KMS-11 (cell line): ENCODE results near the gene KCTD11.

Source experiments
- H2AFZ ChIP-seq: fragments of 200-600 bp; sonication (generic); 2 replicates; pipeline ENCODE4 v1.6.1; 2016; ENCODE audit warnings: antibody characterized with exemption, mixed run types, low read depth
- H3K27ac ChIP-seq: fragments of 200-600 bp; sonication (generic); 2 replicates; pipeline ENCODE4 v1.6.1; 2016; ENCODE audit warnings: mild to moderate bottlenecking, mixed run types
- H3K27me3 ChIP-seq: fragments of 200-600 bp; sonication (generic); 2 replicates; pipeline ENCODE4 v1.6.1; 2017; ENCODE audit warnings: mild to moderate bottlenecking, low read depth, mixed run types, moderate library complexity; ENCODE audit not compliant: insufficient read depth
- H3K36me3 ChIP-seq: fragments of 200-600 bp; sonication (generic); 2 replicates; pipeline ENCODE4 v1.6.1; 2017; ENCODE audit warnings: mild to moderate bottlenecking, mixed run types; ENCODE audit not compliant: insufficient read depth
- H3K4me1 ChIP-seq: fragments of 200-600 bp; sonication (generic); 2 replicates; pipeline ENCODE4 v1.6.1; 2016; ENCODE audit warnings: mild to moderate bottlenecking, low read depth, mixed run types; ENCODE audit not compliant: poor library complexity, severe bottlenecking
- H3K4me2 ChIP-seq: fragments of 200-600 bp; sonication (generic); 2 replicates; pipeline ENCODE4 v1.7.0; 2016; ENCODE audit warnings: mild to moderate bottlenecking, mixed run types
- H3K4me3 ChIP-seq: fragments of 200-600 bp; sonication (generic); IDR thresholded peaks from 2 replicates; pipeline ENCODE4 v1.6.1; 2017; ENCODE audit warnings: low read depth, low read length, mixed read lengths; ENCODE audit not compliant: insufficient read depth
- H3K79me2 ChIP-seq: fragments of 200-600 bp; sonication (generic); 2 replicates; pipeline ENCODE4 v1.6.1; 2016; ENCODE audit warnings: low read depth, mixed run types; ENCODE audit not compliant: insufficient read depth
- H3K9ac ChIP-seq: fragments of 200-600 bp; sonication (generic); 2 replicates; pipeline ENCODE4 v1.6.1; 2016; ENCODE audit warnings: mild to moderate bottlenecking, mixed run types
- H4K20me1 ChIP-seq: fragments of 200-600 bp; sonication (generic); 2 replicates; pipeline ENCODE4 v1.6.1; 2016; ENCODE audit warnings: mild to moderate bottlenecking, mixed run types; ENCODE audit not compliant: insufficient read depth
- TF ChIP-seq, protein P1 (sequence below): fragments of 200-600 bp; sonication (generic); conservative IDR thresholded peaks from 2 replicates; pipeline ENCODE4 v1.6.1; 2017; ENCODE audit warnings: low read depth, mild to moderate bottlenecking, antibody characterized with exemption, low read length, moderate library complexity, mixed read lengths

KCTD11 gene

DNA sequence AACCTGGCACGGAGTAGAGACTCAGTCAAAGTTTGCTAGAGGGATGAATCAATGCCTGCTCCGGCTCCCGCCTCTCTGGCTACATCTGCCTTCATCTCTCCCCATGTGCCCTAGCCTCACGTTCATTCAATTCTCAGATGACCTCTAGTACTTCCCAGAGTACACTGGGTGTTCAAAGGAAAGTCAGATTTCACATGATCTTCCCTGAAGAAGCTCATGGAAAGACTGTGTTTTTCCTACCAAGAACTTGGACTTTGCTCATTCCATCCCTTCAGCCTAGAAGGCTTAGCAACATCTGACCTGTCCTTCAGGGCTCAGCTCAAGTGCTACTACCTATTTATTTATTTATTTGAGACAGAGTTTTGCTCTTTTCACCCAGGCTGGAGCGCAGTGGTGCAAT, 17.9 kb downstream of the KCTD11 start:
- Histone ChIP-seq H4K20me1 (no peaks in the 10 kb centered on the region), H3K4me1 (no peaks in the 10 kb centered on the region), H3K79me2 (no peaks in the 10 kb centered on the region), H3K36me3 (no peaks in the 10 kb centered on the region), H2AFZ (no peak overlapping the region), H3K4me2 (no peak overlapping the region), H3K4me3 (no peak overlapping the region), H3K27me3 (no peaks in the 10 kb centered on the region), H3K27ac (no peak overlapping the region), H3K9ac (no peak overlapping the region)
- TF ChIP-seq, protein P1, sequence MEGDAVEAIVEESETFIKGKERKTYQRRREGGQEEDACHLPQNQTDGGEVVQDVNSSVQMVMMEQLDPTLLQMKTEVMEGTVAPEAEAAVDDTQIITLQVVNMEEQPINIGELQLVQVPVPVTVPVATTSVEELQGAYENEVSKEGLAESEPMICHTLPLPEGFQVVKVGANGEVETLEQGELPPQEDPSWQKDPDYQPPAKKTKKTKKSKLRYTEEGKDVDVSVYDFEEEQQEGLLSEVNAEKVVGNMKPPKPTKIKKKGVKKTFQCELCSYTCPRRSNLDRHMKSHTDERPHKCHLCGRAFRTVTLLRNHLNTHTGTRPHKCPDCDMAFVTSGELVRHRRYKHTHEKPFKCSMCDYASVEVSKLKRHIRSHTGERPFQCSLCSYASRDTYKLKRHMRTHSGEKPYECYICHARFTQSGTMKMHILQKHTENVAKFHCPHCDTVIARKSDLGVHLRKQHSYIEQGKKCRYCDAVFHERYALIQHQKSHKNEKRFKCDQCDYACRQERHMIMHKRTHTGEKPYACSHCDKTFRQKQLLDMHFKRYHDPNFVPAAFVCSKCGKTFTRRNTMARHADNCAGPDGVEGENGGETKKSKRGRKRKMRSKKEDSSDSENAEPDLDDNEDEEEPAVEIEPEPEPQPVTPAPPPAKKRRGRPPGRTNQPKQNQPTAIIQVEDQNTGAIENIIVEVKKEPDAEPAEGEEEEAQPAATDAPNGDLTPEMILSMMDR = no peak

DNA sequence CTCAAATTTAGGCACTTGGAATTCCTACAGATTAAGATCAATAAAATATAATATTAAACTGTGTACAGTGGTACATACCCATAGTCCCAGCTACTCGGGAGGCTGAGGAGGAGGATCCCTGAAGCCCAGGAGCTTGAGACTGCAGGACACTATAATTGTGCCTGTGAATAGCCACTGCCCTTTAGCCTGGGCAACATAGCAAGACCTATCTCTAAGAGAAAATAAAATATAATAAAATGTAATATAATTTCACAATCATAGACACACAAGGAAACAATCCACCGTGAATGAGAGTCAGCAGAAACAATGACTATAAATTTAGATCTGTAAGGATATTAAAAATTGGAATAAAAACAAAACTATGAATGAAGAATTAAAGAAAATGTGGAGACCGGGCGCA, 18.9 kb downstream of the KCTD11 start:
- no peak overlapping the region for H3K9ac ChIP-seq
- H3K27ac ChIP-seq = no peak overlapping the region
- H4K20me1 ChIP-seq = no peaks in the 10 kb centered on the region
- H3K79me2 ChIP-seq = no peaks in the 10 kb centered on the region
- H3K36me3 ChIP-seq = no peaks in the 10 kb centered on the region
- no peaks in the 10 kb centered on the region for H3K4me1 ChIP-seq
- H3K4me3 ChIP-seq = no peak overlapping the region
- TF ChIP-seq, protein P1 = no peak
- H3K4me2 ChIP-seq = no peak overlapping the region
- no peak overlapping the region for H2AFZ ChIP-seq
- H3K27me3 ChIP-seq = no peaks in the 10 kb centered on the region

GRCh38 chr17:7374353-7374752, 22.4 kb downstream of the KCTD11 start:
- no peak overlapping the region for H3K4me3 ChIP-seq
- H3K4me2 ChIP-seq = no peak overlapping the region
- H3K79me2 ChIP-seq = no peaks in the 10 kb centered on the region
- no peaks in the 10 kb centered on the region for H3K36me3 ChIP-seq
- H3K9ac ChIP-seq = no peak overlapping the region
- no peaks in the 10 kb centered on the region for H3K4me1 ChIP-seq
- H3K27ac ChIP-seq = no peak overlapping the region
- TF ChIP-seq, protein P1 = no peak
- no peak overlapping the region for H2AFZ ChIP-seq
- no peaks in the 10 kb centered on the region for H3K27me3 ChIP-seq
- H4K20me1 ChIP-seq = no peaks in the 10 kb centered on the region

- Histone ChIP-seq H3K4me3 (no peak overlapping the region), H3K9ac (no peak overlapping the region), H2AFZ (no peak overlapping the region), H3K4me1 (no peaks in the 10 kb centered on the region), H4K20me1 (no peaks in the 10 kb centered on the region), H3K4me2 (no peak overlapping the region), H3K27me3 (no peaks in the 10 kb centered on the region), H3K79me2 (no peaks in the 10 kb centered on the region), H3K36me3 (no peaks in the 10 kb centered on the region), H3K27ac (no peak overlapping the region)
- TF ChIP-seq, protein P1 = no peak
Observed at GRCh38 chr17:7379134-7379533, 27.2 kb downstream of the KCTD11 start.
